ENCODE results near the gene C16orf86. TPM values are rescaled to one million over a fixed set of nuclear protein-coding genes. Genes with fewer than 3 reads are reported as not detected.

The C16orf86 gene
- total and polyA plus RNA-seq, 2 donors (not counting 1 experiment from before 2014, with no cell fraction given): 0.73 to 9.2 TPM

- Histone ChIP-seq H3K9ac (ENCODE audit: insufficient read depth, low read length) (no peak overlapping the region), H3K4me2 (ENCODE audit: extremely low read depth, insufficient read depth, low read length) (no peak overlapping the region), H3K4me3 (replicated peaks in 1 of 4; ENCODE audit: control extremely low read depth in 1 of 4, insufficient read depth in 1 of 4, low read depth in 3 of 4, low read length in 4 of 4) (no peak overlapping the region), H3K27ac (ENCODE audit: insufficient read depth, low read length) (no peak overlapping the region), H3K36me3 (ENCODE audit: control insufficient read depth, insufficient read depth, low read length) (no peaks in the 10 kb centered on the region), H3K4me1 (ENCODE audit: control insufficient read depth, extremely low read depth, insufficient read depth, low read length) (no peaks in the 10 kb centered on the region), H4K20me1 (ENCODE audit: control insufficient read depth, extremely low read depth, insufficient read depth, low read length) (no peaks in the 10 kb centered on the region), H3K27me3 (ENCODE audit: control insufficient read depth, insufficient read depth, low read length) (peaks cover 52% of the 10 kb centered on the region), H3K79me2 (ENCODE audit: control insufficient read depth, insufficient read depth, low read length) (no peaks in the 10 kb centered on the region), H2AFZ (ENCODE audit: low read length) (no peak overlapping the region), H3K9me3 (ENCODE audit: control insufficient read depth, insufficient read depth, low read depth, low read length) (no peaks in the 10 kb centered on the region)
- TF ChIP-seq EZH2 (IDR thresholded peaks at IDR 0.05; ENCODE audit: low read length, missing control alignments): no peak
- TF ChIP-seq, protein P1, sequence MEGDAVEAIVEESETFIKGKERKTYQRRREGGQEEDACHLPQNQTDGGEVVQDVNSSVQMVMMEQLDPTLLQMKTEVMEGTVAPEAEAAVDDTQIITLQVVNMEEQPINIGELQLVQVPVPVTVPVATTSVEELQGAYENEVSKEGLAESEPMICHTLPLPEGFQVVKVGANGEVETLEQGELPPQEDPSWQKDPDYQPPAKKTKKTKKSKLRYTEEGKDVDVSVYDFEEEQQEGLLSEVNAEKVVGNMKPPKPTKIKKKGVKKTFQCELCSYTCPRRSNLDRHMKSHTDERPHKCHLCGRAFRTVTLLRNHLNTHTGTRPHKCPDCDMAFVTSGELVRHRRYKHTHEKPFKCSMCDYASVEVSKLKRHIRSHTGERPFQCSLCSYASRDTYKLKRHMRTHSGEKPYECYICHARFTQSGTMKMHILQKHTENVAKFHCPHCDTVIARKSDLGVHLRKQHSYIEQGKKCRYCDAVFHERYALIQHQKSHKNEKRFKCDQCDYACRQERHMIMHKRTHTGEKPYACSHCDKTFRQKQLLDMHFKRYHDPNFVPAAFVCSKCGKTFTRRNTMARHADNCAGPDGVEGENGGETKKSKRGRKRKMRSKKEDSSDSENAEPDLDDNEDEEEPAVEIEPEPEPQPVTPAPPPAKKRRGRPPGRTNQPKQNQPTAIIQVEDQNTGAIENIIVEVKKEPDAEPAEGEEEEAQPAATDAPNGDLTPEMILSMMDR (conservative IDR thresholded peaks at IDR 0.05 in 1 of 2, IDR thresholded peaks at IDR 0.05 in 1 of 2; ENCODE audit: low read depth in 1 of 2, low read length in 2 of 2): no peak
- DNase-seq (ENCODE audit: low read depth in 2 of 2): no peak
These were observed 19.4 kb upstream of the C16orf86 start for GRCh38 chr16:67647111-67647651.

GRCh38 chr16:67647681-67648080, 18.9 kb upstream of the C16orf86 start:
- peaks cover 56% of the 10 kb centered on the region for H3K27me3 ChIP-seq (ENCODE audit: control insufficient read depth, insufficient read depth, low read length)
- no peaks in the 10 kb centered on the region for H4K20me1 ChIP-seq (ENCODE audit: control insufficient read depth, extremely low read depth, insufficient read depth, low read length)
- H3K27ac ChIP-seq (ENCODE audit: insufficient read depth, low read length): no peak overlapping the region
- no peaks in the 10 kb centered on the region for H3K36me3 ChIP-seq (ENCODE audit: control insufficient read depth, insufficient read depth, low read length)
- H3K9me3 ChIP-seq (ENCODE audit: control insufficient read depth, insufficient read depth, low read depth, low read length): no peaks in the 10 kb centered on the region
- no peaks in the 10 kb centered on the region for H3K4me1 ChIP-seq (ENCODE audit: control insufficient read depth, extremely low read depth, insufficient read depth, low read length)
- TF ChIP-seq, protein P1 (conservative IDR thresholded peaks at IDR 0.05 in 1 of 2, IDR thresholded peaks at IDR 0.05 in 1 of 2; ENCODE audit: low read depth in 1 of 2, low read length in 2 of 2): no peak
- TF ChIP-seq EZH2 (IDR thresholded peaks at IDR 0.05; ENCODE audit: low read length, missing control alignments): peak; percentile 5
- no peak overlapping the region for H3K4me3 ChIP-seq (replicated peaks in 1 of 4; ENCODE audit: control extremely low read depth in 1 of 4, insufficient read depth in 1 of 4, low read depth in 3 of 4, low read length in 4 of 4)
- H3K9ac ChIP-seq (ENCODE audit: insufficient read depth, low read length): no peak overlapping the region
- no peak for DNase-seq (ENCODE audit: low read depth in 2 of 2)
- H2AFZ ChIP-seq (ENCODE audit: low read length): no peak overlapping the region
- H3K4me2 ChIP-seq (ENCODE audit: extremely low read depth, insufficient read depth, low read length): no peak overlapping the region
- H3K79me2 ChIP-seq (ENCODE audit: control insufficient read depth, insufficient read depth, low read length): no peaks in the 10 kb centered on the region

GRCh38 chr16:67648088-67648763, 18.4 kb upstream of the C16orf86 start:
- Histone ChIP-seq H3K27ac (ENCODE audit: insufficient read depth, low read length) (no peak overlapping the region), H3K4me3 (replicated peaks in 1 of 4; ENCODE audit: control extremely low read depth in 1 of 4, insufficient read depth in 1 of 4, low read depth in 3 of 4, low read length in 4 of 4) (no peak overlapping the region), H3K9me3 (ENCODE audit: control insufficient read depth, insufficient read depth, low read depth, low read length) (no peaks in the 10 kb centered on the region), H3K9ac (ENCODE audit: insufficient read depth, low read length) (no peak overlapping the region), H3K4me1 (ENCODE audit: control insufficient read depth, extremely low read depth, insufficient read depth, low read length) (no peaks in the 10 kb centered on the region), H4K20me1 (ENCODE audit: control insufficient read depth, extremely low read depth, insufficient read depth, low read length) (no peaks in the 10 kb centered on the region), H2AFZ (ENCODE audit: low read length) (no peak overlapping the region), H3K36me3 (ENCODE audit: control insufficient read depth, insufficient read depth, low read length) (no peaks in the 10 kb centered on the region), H3K4me2 (ENCODE audit: extremely low read depth, insufficient read depth, low read length) (no peak overlapping the region), H3K27me3 (ENCODE audit: control insufficient read depth, insufficient read depth, low read length) (peaks cover 57% of the 10 kb centered on the region), H3K79me2 (ENCODE audit: control insufficient read depth, insufficient read depth, low read length) (no peaks in the 10 kb centered on the region)
- DNase-seq (ENCODE audit: low read depth in 2 of 2): no peak
- peak; percentile 88 for TF ChIP-seq EZH2 (IDR thresholded peaks at IDR 0.05; ENCODE audit: low read length, missing control alignments)
- TF ChIP-seq, protein P1 (conservative IDR thresholded peaks at IDR 0.05 in 1 of 2, IDR thresholded peaks at IDR 0.05 in 1 of 2; ENCODE audit: low read depth in 1 of 2, low read length in 2 of 2): no peak

Measured in fibroblast of lung (primary cell).